HEK293T (cell line): ENCODE results near the gene BUB1B.

Experiments
- CTCF ChIA-PET: fragments of 350-600 bp; formaldehyde crosslinking; extraction: SDS; loops from one replicate; lab custom pipeline; 2021; ENCODE audit warnings: antibody characterized with exemption, inconsistent platforms; lab: Yijun Ruan, JAX
- POLR2A ChIA-PET: fragments of 350-600 bp; formaldehyde crosslinking; extraction: SDS; loops from one replicate; lab custom pipeline; 2020; ENCODE audit warnings: antibody characterized with exemption, inconsistent platforms; lab: Yijun Ruan, JAX
- DNase-seq: peaks from one replicate; pipeline ENCODE4 v3.0.0; 2012; ENCODE audit warnings: mixed read lengths; ENCODE audit errors: extremely low spot score
- ARNT ChIP-seq: fragments of 450-650 bp; IDR thresholded peaks from 2 replicates; pipeline ENCODE4 v1.6.1; 2017; ENCODE audit warnings: mild to moderate bottlenecking
- BHLHE40 ChIP-seq: fragments of 450-650 bp; IDR thresholded peaks from 2 replicates; pipeline ENCODE4 v1.6.1; 2016; ENCODE audit warnings: mild to moderate bottlenecking, moderate library complexity, borderline replicate concordance
- CTBP1 ChIP-seq: fragments of 450-650 bp; IDR thresholded peaks from 2 replicates; pipeline ENCODE4 v1.6.1; 2016; ENCODE audit warnings: borderline replicate concordance
- ELF4 ChIP-seq: fragments of 450-650 bp; IDR thresholded peaks from 2 replicates; pipeline ENCODE4 v1.6.1; 2017; ENCODE audit warnings: antibody characterized with exemption
- FOXA1 ChIP-seq: fragments of 450-650 bp; IDR thresholded peaks from 2 replicates; pipeline ENCODE4 v1.6.1; 2016; ENCODE audit warnings: mild to moderate bottlenecking
- FOXK2 ChIP-seq: fragments of 450-650 bp; IDR thresholded peaks from 2 replicates; pipeline ENCODE4 v1.6.1; 2016; ENCODE audit warnings: mild to moderate bottlenecking
- FOXM1 ChIP-seq: fragments of 450-650 bp; IDR thresholded peaks from 2 replicates; pipeline ENCODE4 v1.6.1; 2017; ENCODE audit warnings: mild to moderate bottlenecking, borderline replicate concordance
- HDGF ChIP-seq: fragments of 450-650 bp; IDR thresholded peaks from 2 replicates; pipeline ENCODE4 v1.6.1; 2017; ENCODE audit warnings: antibody characterized with exemption, borderline replicate concordance
- L3MBTL2 ChIP-seq: fragments of 450-650 bp; conservative IDR thresholded peaks from 2 replicates; pipeline ENCODE4 v1.6.1; 2016; ENCODE audit warnings: mild to moderate bottlenecking
- LEF1 ChIP-seq: fragments of 450-650 bp; IDR thresholded peaks from 2 replicates; pipeline ENCODE4 v1.6.1; 2017; ENCODE audit warnings: mild to moderate bottlenecking, borderline replicate concordance
- NFRKB ChIP-seq: fragments of 450-650 bp; IDR thresholded peaks from 2 replicates; pipeline ENCODE4 v1.6.1; 2016; ENCODE audit warnings: mild to moderate bottlenecking, moderate library complexity
- SP1 ChIP-seq: fragments of 450-650 bp; IDR thresholded peaks from 2 replicates; pipeline ENCODE4 v1.6.1; 2017
- SUZ12 ChIP-seq: fragments of 450-650 bp; IDR thresholded peaks from 2 replicates; pipeline ENCODE4 v1.6.1; 2016; ENCODE audit warnings: mild to moderate bottlenecking
- TARDBP ChIP-seq: fragments of 450-650 bp; IDR thresholded peaks from 2 replicates; pipeline ENCODE4 v1.6.1; 2016
- ZNF384 ChIP-seq: fragments of 450-650 bp; IDR thresholded peaks from 2 replicates; pipeline ENCODE4 v1.6.1; 2016
- TF ChIP-seq, protein P1 (sequence below): fragments of 450-650 bp; IDR thresholded peaks from 2 replicates; pipeline ENCODE4 v1.6.1; 2016

The BUB1B gene

DNA sequence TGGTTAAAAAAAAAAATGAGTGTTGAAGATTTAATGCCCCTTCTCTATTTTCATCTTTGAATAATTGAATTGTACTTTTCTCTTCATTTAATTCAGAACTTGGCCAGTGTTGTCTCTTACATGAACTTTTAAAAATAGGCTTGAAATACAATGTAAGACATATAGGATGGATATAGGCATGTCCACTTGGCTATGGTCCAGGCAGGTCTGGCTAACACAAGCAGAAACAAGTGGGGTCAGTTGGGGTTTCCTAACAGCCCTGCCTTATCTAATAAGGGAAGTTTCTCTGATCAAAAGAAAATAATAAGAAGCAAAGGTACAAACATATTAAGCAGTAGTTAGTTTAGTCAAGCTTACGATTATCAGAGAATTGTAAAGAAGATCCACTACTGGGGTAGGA, 58.9 kb downstream of the BUB1B start:
- ChIA-PET CTCF (interaction anchor here (5.0 kb wide), 1 partner anchor 54 kb away, joined by 56 read pairs; no protein-coding TSS in a partner anchor), POLR2A (no interaction called here)
- no peak for TF ChIP-seq ZNF384
- no peak for TF ChIP-seq L3MBTL2
- no peak for TF ChIP-seq TARDBP
- no peak for TF ChIP-seq LEF1
- no peak for TF ChIP-seq CTBP1
- no peak for TF ChIP-seq SUZ12
- no peak for TF ChIP-seq ARNT
- TF ChIP-seq, protein P1, sequence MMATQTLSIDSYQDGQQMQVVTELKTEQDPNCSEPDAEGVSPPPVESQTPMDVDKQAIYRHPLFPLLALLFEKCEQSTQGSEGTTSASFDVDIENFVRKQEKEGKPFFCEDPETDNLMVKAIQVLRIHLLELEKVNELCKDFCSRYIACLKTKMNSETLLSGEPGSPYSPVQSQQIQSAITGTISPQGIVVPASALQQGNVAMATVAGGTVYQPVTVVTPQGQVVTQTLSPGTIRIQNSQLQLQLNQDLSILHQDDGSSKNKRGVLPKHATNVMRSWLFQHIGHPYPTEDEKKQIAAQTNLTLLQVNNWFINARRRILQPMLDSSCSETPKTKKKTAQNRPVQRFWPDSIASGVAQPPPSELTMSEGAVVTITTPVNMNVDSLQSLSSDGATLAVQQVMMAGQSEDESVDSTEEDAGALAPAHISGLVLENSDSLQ: no peak
- no peak for TF ChIP-seq BHLHE40
- no peak for TF ChIP-seq FOXK2
- TF ChIP-seq HDGF: no peak
- no peak for TF ChIP-seq FOXA1
- TF ChIP-seq SP1: no peak
- TF ChIP-seq ELF4: no peak
- TF ChIP-seq FOXM1: no peak
- TF ChIP-seq NFRKB: no peak
- no peak for DNase-seq

DNA sequence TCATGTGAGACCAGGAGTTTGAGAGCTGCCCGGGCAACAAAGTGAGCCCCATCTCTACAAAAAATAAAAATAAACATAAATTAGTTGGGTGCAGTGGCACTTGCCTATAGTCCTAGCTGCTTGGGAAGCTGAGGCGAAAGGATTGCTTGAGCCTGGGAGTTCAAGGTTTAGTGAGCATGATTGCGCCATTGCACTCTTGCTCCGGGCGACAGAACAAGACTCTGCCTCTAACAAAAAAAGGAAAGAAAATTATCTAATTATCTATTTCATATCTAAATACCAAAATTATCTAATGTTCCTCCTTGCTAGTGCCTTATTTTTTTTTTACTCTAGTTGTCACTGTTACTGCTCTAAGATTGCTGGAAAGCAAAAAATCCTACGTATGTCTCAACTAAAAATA, 61.3 kb downstream of the BUB1B start:
- no peak for DNase-seq
- CTCF ChIA-PET: no interaction called here
- TF ChIP-seq FOXA1: no peak
- TF ChIP-seq ARNT: no peak
- no peak for TF ChIP-seq CTBP1
- TF ChIP-seq SUZ12: no peak
- TF ChIP-seq NFRKB: no peak
- TF ChIP-seq HDGF: no peak
- TF ChIP-seq BHLHE40: no peak
- no peak for TF ChIP-seq ELF4
- TF ChIP-seq L3MBTL2: no peak
- TF ChIP-seq FOXK2: no peak
- no peak for TF ChIP-seq LEF1
- no peak for TF ChIP-seq FOXM1
- TF ChIP-seq ZNF384: no peak
- no peak for TF ChIP-seq SP1
- TF ChIP-seq TARDBP: no peak
- TF ChIP-seq, protein P1: no peak
- POLR2A ChIA-PET: no interaction called here

DNA sequence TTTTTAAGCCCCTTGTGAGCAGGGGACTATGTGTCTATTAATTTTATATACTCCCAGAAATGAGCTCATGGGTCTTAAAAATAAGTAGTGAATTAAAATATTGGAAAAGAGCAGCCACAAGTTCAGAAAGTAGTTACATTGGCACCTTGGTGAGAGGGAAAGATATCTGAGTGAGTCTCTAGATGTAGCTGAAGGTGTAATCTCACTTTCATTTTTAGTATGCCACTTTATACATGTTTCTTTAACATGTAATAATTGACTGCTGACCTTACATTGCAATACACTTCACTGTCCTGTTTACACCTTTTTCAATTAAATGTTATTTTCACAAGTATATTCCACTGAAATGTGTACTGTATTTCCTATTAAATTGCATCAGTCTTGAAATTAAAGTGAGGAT, 65.9 kb downstream of the BUB1B start:
- ChIA-PET CTCF (interaction anchor here (1.2 to 2.1 kb wide), 3 partner anchors 10 to 118 kb away, joined by 3 to 6 read pairs (median 6); no protein-coding TSS in a partner anchor), POLR2A (no interaction called here)
- TF ChIP-seq LEF1: no peak
- no peak for TF ChIP-seq ZNF384
- no peak for TF ChIP-seq ELF4
- TF ChIP-seq ARNT: no peak
- no peak for TF ChIP-seq SUZ12
- TF ChIP-seq TARDBP: no peak
- no peak for TF ChIP-seq FOXM1
- no peak for TF ChIP-seq CTBP1
- no peak for DNase-seq

DNA sequence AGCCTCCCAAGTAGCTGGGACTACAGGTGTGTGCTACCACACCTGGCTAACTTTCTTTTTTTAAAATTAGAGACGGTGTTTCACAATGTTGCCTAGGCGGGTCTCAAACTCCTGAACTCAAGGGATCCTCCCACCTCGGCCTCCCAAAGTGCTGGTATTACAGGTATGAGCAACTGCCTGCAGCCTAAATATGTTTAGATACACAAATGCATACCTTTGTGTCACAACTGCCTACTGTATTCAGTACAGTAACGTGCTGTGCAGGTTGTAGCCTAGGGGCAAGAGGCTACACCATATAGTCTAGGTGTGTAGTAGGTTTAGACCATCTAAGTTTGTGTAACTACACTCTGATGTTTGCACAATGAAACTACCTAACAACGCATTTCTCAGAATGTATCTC, 68.4 kb downstream of the BUB1B start:
- TF ChIP-seq FOXM1: no peak
- TF ChIP-seq ZNF384: no peak
- TF ChIP-seq BHLHE40: no peak
- TF ChIP-seq SP1: no peak
- no peak for TF ChIP-seq L3MBTL2
- no peak for TF ChIP-seq LEF1
- TF ChIP-seq HDGF: no peak
- TF ChIP-seq ARNT: no peak
- no peak for TF ChIP-seq FOXK2
- TF ChIP-seq CTBP1: no peak
- TF ChIP-seq, protein P1: no peak
- no peak for TF ChIP-seq TARDBP
- no peak for TF ChIP-seq SUZ12
- no peak for TF ChIP-seq FOXA1
- TF ChIP-seq ELF4: no peak
- TF ChIP-seq NFRKB: no peak
- ChIA-PET CTCF (no interaction called here), POLR2A (interaction anchor here (1.0 kb wide), 1 partner anchor 18 kb away, joined by 3 read pairs; no protein-coding TSS in a partner anchor)

DNA sequence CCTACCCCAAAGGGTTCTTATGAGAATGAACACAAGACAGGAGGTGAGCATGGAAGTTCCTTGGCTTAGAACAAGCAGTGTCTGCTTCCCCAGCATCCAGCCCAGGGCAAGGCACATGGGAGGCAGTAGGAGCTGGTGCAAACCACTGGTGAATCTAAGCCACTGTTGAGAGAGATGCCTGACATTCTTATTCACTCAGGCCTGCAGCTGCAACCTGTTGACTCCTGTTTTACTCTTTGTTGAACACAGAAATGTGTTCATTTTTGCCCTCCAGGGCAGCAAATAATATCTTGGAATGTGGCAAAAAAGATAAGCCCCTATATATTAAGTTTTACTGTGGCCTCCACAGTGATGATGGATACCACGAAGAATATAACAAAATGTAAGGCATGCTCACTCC, 69.1 kb downstream of the BUB1B start:
- no peak for DNase-seq
- POLR2A ChIA-PET: interaction anchor here (1.0 kb wide), 1 partner anchor 19 kb away, joined by 3 read pairs; no protein-coding TSS in a partner anchor
- CTCF ChIA-PET: no interaction called here
- no peak for TF ChIP-seq CTBP1
- TF ChIP-seq SUZ12: no peak
- no peak for TF ChIP-seq ARNT
- no peak for TF ChIP-seq FOXM1
- no peak for TF ChIP-seq HDGF
- TF ChIP-seq L3MBTL2: no peak
- TF ChIP-seq ZNF384: no peak
- no peak for TF ChIP-seq FOXA1
- TF ChIP-seq SP1: no peak
- TF ChIP-seq, protein P1: no peak
- TF ChIP-seq NFRKB: no peak
- no peak for TF ChIP-seq FOXK2
- TF ChIP-seq BHLHE40: no peak
- TF ChIP-seq LEF1: no peak
- no peak for TF ChIP-seq ELF4
- TF ChIP-seq TARDBP: no peak

More for the DNA sequence above, 68.4 kb downstream of the BUB1B start:
- DNase-seq: no peak

DNA sequence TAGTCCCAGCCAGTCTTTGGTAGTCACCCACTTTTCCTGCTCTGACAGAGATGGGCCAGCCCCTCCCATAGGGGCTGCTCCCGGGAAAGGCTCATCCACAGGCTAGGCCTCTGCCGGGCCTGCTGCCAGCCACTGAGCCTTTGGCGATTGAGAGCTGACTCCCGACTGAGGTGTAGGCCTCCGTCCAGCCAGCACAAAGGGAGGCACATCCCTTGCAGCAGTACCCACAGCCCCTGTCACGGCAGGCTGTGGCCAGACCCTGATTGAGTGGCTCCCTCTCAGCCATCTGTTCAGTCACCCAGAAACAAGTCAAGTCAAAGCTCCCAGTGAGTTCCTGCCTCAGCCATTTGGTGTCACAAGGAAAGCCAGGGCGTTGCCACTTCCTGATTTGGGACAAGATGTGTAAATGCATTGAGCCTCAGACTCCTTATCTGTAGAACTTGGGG, 71.8 kb downstream of the BUB1B start:
- no peak for DNase-seq
- TF ChIP-seq BHLHE40 (no peak), FOXM1 (no peak), TARDBP (no peak), HDGF (no peak), ELF4 (no peak), SP1 (no peak), FOXA1 (no peak), SUZ12 (no peak), L3MBTL2 (no peak), CTBP1 (no peak), FOXK2 (no peak), LEF1 (no peak), ARNT (no peak), NFRKB (no peak), ZNF384 (no peak)
- TF ChIP-seq, protein P1: no peak
- ChIA-PET CTCF (no interaction called here), POLR2A (no interaction called here)
